ENCODE data around the gene SERGEF.
A peak's percentile ranks its signal among the peaks of the same experiment; 100 is the strongest.

SERGEF gene

DNA sequence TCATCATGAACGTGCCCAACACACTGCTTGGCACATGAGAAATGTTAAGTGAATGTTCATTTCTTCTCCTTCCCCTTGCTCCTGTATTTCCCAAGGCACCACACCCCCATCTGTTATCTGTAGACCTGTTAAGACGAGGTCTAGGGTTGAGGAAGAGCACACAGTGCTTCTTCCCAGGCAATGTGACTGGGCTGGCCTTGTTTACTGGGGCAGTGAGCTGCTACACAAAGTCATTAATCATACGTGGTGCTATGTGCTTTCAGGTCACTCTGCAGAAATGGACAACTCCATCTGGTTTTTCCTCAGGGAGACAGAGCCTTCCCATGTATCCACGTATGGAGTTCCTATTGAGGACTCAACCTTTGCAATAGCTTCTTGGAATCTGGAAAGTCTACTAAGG, 159.6 kb downstream of the SERGEF start:
- H3K56ac ChIP-seq (ENCODE audit: low read length), result no peak overlapping the region
- no peak overlapping the region for H3K18ac ChIP-seq (ENCODE audit: low read length)
- WGBS (ENCODE audit: extremely low coverage, insufficient coverage, low lambda C conversion rate), result no CpG with 5 or more reads among the region's 4 CpGs
- no peaks in the 10 kb centered on the region for H3K36me3 ChIP-seq (ENCODE audit: control insufficient read depth, insufficient read depth, low read length)
- H2AK5ac ChIP-seq (ENCODE audit: low read length), result no peak overlapping the region
- H3K27ac ChIP-seq (ENCODE audit: low read depth, low read length), result no peak overlapping the region
- H3K4me1 ChIP-seq (ENCODE audit: control insufficient read depth, low read depth, low read length), result no peaks in the 10 kb centered on the region
- H3K27me3 ChIP-seq (ENCODE audit: insufficient read depth, low read length, poor library complexity), result no peaks in the 10 kb centered on the region
- H3K23ac ChIP-seq (ENCODE audit: low read length), result no peak overlapping the region
- no peak overlapping the region for H2BK120ac ChIP-seq (ENCODE audit: low read depth, low read length)
- no peak overlapping the region for H4K8ac ChIP-seq (ENCODE audit: low read depth, low read length)
- H3K4me2 ChIP-seq (ENCODE audit: low read length), result no peak overlapping the region
- H3K4ac ChIP-seq (ENCODE audit: low read depth, low read length), result no peak overlapping the region
- no peaks in the 10 kb centered on the region for H3K79me2 ChIP-seq (ENCODE audit: control insufficient read depth, insufficient read depth, low read length)
- no peak overlapping the region for H3K9ac ChIP-seq (ENCODE audit: low read length)
- H2BK15ac ChIP-seq (replicated peaks; ENCODE audit: low read depth), result no peak overlapping the region
- no peaks in the 10 kb centered on the region for H3K79me1 ChIP-seq (ENCODE audit: low read length)
- no peak overlapping the region for H2BK5ac ChIP-seq (ENCODE audit: low read length)
- no peak overlapping the region for H3K4me3 ChIP-seq (ENCODE audit: low read length)
- H4K5ac ChIP-seq (ENCODE audit: low read length), result no peak overlapping the region
- no peak for DNase-seq

DNA sequence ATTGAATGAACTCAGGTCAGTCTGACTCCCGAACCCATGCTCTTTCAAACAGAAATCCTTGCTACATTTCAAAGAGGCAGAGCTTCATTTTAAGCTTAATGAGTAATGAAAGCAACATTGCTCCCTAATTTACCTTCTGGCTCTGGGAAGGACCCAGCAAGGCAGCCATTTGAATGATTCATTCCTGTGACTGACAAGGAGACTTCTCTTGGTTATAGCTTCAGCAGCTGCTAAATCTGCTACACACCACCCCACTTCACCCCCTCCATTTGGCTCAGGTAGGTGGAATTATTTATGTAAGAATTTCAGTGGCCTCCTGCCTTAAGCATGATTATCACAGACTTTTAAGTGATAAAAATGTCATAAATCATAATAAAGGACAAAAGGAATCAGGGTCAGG, 160.6 kb downstream of the SERGEF start:
- Histone ChIP-seq H2BK5ac (ENCODE audit: low read length) (no peak overlapping the region), H2AK5ac (ENCODE audit: low read length) (no peak overlapping the region), H2BK120ac (ENCODE audit: low read depth, low read length) (no peak overlapping the region), H3K4me2 (ENCODE audit: low read length) (no peak overlapping the region), H3K79me1 (ENCODE audit: low read length) (no peaks in the 10 kb centered on the region), H3K4me3 (ENCODE audit: low read length) (no peak overlapping the region), H3K23ac (ENCODE audit: low read length) (no peak overlapping the region), H3K4ac (ENCODE audit: low read depth, low read length) (no peak overlapping the region), H3K36me3 (ENCODE audit: control insufficient read depth, insufficient read depth, low read length) (no peaks in the 10 kb centered on the region), H3K56ac (ENCODE audit: low read length) (no peak overlapping the region), H4K5ac (ENCODE audit: low read length) (no peak overlapping the region), H4K8ac (ENCODE audit: low read depth, low read length) (no peak overlapping the region), H3K4me1 (ENCODE audit: control insufficient read depth, low read depth, low read length) (no peaks in the 10 kb centered on the region), H3K9ac (ENCODE audit: low read length) (no peak overlapping the region), H2BK15ac (replicated peaks; ENCODE audit: low read depth) (no peak overlapping the region), H3K18ac (ENCODE audit: low read length) (no peak overlapping the region), H3K27me3 (ENCODE audit: insufficient read depth, low read length, poor library complexity) (no peaks in the 10 kb centered on the region), H3K79me2 (ENCODE audit: control insufficient read depth, insufficient read depth, low read length) (no peaks in the 10 kb centered on the region), H3K27ac (ENCODE audit: low read depth, low read length) (no peak overlapping the region)
- WGBS (ENCODE audit: extremely low coverage, insufficient coverage, low lambda C conversion rate), result no CpG with 5 or more reads among the region's 1 CpG
- DNase-seq, result no peak

DNA sequence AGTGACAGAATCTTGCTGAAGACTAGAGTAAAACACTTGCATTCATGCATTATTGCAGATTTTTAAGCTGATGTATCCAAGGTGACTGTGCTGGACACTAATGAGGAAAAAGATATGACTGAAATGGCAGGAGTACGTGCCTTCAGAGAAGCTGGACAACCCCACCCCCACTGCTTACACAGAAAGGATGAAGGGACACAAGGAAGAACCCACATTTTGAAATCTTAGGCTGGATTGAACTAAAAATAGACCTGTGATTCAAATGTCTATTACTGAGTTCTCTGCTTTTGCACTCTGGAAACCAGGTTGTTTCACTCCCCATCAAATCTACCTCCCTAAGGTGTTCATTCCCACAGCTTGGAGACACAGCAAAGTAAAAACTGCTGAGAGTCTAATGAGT, 161.2 kb downstream of the SERGEF start:
- H2BK120ac ChIP-seq (ENCODE audit: low read depth, low read length), result no peak overlapping the region
- no CpG with 5 or more reads among the region's 1 CpG for WGBS (ENCODE audit: extremely low coverage, insufficient coverage, low lambda C conversion rate)
- no peaks in the 10 kb centered on the region for H3K36me3 ChIP-seq (ENCODE audit: control insufficient read depth, insufficient read depth, low read length)
- no peak overlapping the region for H3K18ac ChIP-seq (ENCODE audit: low read length)
- no peaks in the 10 kb centered on the region for H3K79me1 ChIP-seq (ENCODE audit: low read length)
- no peak overlapping the region for H3K9ac ChIP-seq (ENCODE audit: low read length)
- H4K5ac ChIP-seq (ENCODE audit: low read length), result no peak overlapping the region
- no peak overlapping the region for H3K4ac ChIP-seq (ENCODE audit: low read depth, low read length)
- no peak overlapping the region for H3K23ac ChIP-seq (ENCODE audit: low read length)
- DNase-seq, result no peak
- H2AK5ac ChIP-seq (ENCODE audit: low read length), result no peak overlapping the region
- no peaks in the 10 kb centered on the region for H3K27me3 ChIP-seq (ENCODE audit: insufficient read depth, low read length, poor library complexity)
- no peaks in the 10 kb centered on the region for H3K79me2 ChIP-seq (ENCODE audit: control insufficient read depth, insufficient read depth, low read length)
- H3K4me3 ChIP-seq (ENCODE audit: low read length), result no peak overlapping the region
- no peak overlapping the region for H3K4me2 ChIP-seq (ENCODE audit: low read length)
- H4K8ac ChIP-seq (ENCODE audit: low read depth, low read length), result no peak overlapping the region
- no peak overlapping the region for H2BK15ac ChIP-seq (replicated peaks; ENCODE audit: low read depth)
- no peak overlapping the region for H3K27ac ChIP-seq (ENCODE audit: low read depth, low read length)
- H3K4me1 ChIP-seq (ENCODE audit: control insufficient read depth, low read depth, low read length), result no peaks in the 10 kb centered on the region
- H2BK5ac ChIP-seq (ENCODE audit: low read length), result no peak overlapping the region
- no peak overlapping the region for H3K56ac ChIP-seq (ENCODE audit: low read length)

DNA sequence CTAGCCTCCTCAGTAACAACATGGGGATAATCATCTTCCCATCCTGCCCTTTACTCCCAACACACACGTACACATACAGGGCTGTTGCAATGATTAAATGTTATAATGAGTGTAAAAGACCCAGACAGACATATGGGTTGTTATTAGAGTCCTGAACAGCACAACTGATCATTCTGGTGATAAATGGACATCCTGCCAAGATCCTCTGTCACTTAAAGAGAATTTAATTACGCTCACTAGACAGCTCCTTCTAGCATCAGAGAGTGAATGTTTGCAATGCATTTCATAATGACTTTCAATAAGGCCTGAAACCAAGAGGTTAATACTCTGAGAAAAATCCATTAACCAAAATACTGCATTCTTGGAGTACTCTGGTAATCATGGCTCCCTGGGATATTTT, 162.5 kb downstream of the SERGEF start:
- Histone ChIP-seq H3K4me1 (ENCODE audit: control insufficient read depth, low read depth, low read length) (no peaks in the 10 kb centered on the region), H3K79me2 (ENCODE audit: control insufficient read depth, insufficient read depth, low read length) (no peaks in the 10 kb centered on the region), H3K4me2 (ENCODE audit: low read length) (no peak overlapping the region), H3K4me3 (ENCODE audit: low read length) (no peak overlapping the region), H3K18ac (ENCODE audit: low read length) (no peak overlapping the region), H3K36me3 (ENCODE audit: control insufficient read depth, insufficient read depth, low read length) (no peaks in the 10 kb centered on the region), H2BK5ac (ENCODE audit: low read length) (no peak overlapping the region), H4K8ac (ENCODE audit: low read depth, low read length) (no peak overlapping the region), H3K27me3 (ENCODE audit: insufficient read depth, low read length, poor library complexity) (no peaks in the 10 kb centered on the region), H2BK120ac (ENCODE audit: low read depth, low read length) (no peak overlapping the region), H4K5ac (ENCODE audit: low read length) (no peak overlapping the region), H3K9ac (ENCODE audit: low read length) (no peak overlapping the region), H2AK5ac (ENCODE audit: low read length) (no peak overlapping the region), H3K27ac (ENCODE audit: low read depth, low read length) (no peak overlapping the region), H2BK15ac (replicated peaks; ENCODE audit: low read depth) (no peak overlapping the region), H3K4ac (ENCODE audit: low read depth, low read length) (no peak overlapping the region), H3K56ac (ENCODE audit: low read length) (no peak overlapping the region), H3K23ac (ENCODE audit: low read length) (no peak overlapping the region), H3K79me1 (ENCODE audit: low read length) (no peaks in the 10 kb centered on the region)
- no CpG with 5 or more reads among the region's 2 CpGs for WGBS (ENCODE audit: extremely low coverage, insufficient coverage, low lambda C conversion rate)
- DNase-seq, result no peak

DNA sequence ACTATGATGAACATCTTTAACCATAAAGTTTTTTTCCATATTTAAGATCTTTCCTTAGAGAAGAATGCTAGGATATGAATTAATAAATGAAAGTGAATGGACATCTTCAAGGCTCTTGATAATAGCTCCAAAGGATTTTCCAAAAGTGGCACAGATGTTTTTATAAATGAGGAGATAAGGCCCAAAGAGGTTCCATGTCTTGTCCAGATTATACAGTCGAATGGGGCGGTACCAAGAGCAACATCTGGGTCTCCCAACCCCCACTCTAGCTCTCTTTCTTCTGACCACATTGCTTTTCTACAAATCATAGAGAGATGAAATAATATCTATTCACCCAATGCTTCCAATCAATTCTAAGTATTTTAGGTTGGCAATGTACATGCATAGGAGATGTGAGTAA, 164.1 kb downstream of the SERGEF start:
- no peak for DNase-seq
- H3K4ac ChIP-seq (ENCODE audit: low read depth, low read length), result no peak overlapping the region
- H2AK5ac ChIP-seq (ENCODE audit: low read length), result no peak overlapping the region
- H2BK15ac ChIP-seq (replicated peaks; ENCODE audit: low read depth), result no peak overlapping the region
- H3K27me3 ChIP-seq (ENCODE audit: insufficient read depth, low read length, poor library complexity), result no peaks in the 10 kb centered on the region
- no peak overlapping the region for H3K23ac ChIP-seq (ENCODE audit: low read length)
- no peaks in the 10 kb centered on the region for H3K79me2 ChIP-seq (ENCODE audit: control insufficient read depth, insufficient read depth, low read length)
- no peak overlapping the region for H2BK120ac ChIP-seq (ENCODE audit: low read depth, low read length)
- H3K4me3 ChIP-seq (ENCODE audit: low read length), result no peak overlapping the region
- H3K4me1 ChIP-seq (ENCODE audit: control insufficient read depth, low read depth, low read length), result no peaks in the 10 kb centered on the region
- H4K5ac ChIP-seq (ENCODE audit: low read length), result no peak overlapping the region
- H4K8ac ChIP-seq (ENCODE audit: low read depth, low read length), result no peak overlapping the region
- H3K79me1 ChIP-seq (ENCODE audit: low read length), result no peaks in the 10 kb centered on the region
- H3K27ac ChIP-seq (ENCODE audit: low read depth, low read length), result no peak overlapping the region
- no peak overlapping the region for H2BK5ac ChIP-seq (ENCODE audit: low read length)
- no CpG with 5 or more reads among the region's 2 CpGs for WGBS (ENCODE audit: extremely low coverage, insufficient coverage, low lambda C conversion rate)
- no peak overlapping the region for H3K4me2 ChIP-seq (ENCODE audit: low read length)
- H3K56ac ChIP-seq (ENCODE audit: low read length), result no peak overlapping the region
- no peak overlapping the region for H3K18ac ChIP-seq (ENCODE audit: low read length)
- no peak overlapping the region for H3K9ac ChIP-seq (ENCODE audit: low read length)
- no peaks in the 10 kb centered on the region for H3K36me3 ChIP-seq (ENCODE audit: control insufficient read depth, insufficient read depth, low read length)

DNA sequence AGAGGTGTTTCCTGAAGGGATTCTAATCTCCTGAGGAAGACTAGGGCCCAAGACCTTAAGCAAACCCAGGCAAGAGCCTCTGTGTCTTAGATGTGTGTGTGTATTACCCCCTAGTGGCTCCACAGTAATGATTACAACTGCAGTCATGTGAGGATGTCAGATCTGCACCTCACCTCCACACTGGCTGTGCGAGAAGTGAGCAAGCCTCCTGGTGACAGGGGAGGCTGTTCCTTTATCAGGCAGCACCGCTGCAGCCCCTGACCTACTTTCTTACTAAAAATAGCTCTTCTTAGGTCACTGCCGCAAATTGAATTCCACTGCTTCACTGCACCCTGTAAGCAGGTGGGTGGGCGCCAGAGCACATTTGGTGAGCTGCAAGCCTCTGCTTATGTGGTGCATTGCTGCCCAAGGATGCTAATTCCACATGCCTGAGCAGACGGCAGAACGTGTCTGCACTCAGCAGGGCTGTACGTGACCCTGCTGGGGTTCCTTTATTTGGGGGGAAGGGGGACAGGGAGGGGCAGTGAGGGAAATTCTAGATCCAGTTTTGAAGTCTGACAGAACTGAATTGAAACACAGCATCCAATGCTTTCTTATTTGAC, 165.9 kb downstream of the SERGEF start:
- Histone ChIP-seq H3K4me1 (ENCODE audit: control insufficient read depth, low read depth, low read length) (no peaks in the 10 kb centered on the region), H3K4me2 (ENCODE audit: low read length) (no peak overlapping the region), H3K56ac (ENCODE audit: low read length) (no peak overlapping the region), H2BK15ac (replicated peaks; ENCODE audit: low read depth) (no peak overlapping the region), H3K4ac (ENCODE audit: low read depth, low read length) (no peak overlapping the region), H4K8ac (ENCODE audit: low read depth, low read length) (no peak overlapping the region), H3K36me3 (ENCODE audit: control insufficient read depth, insufficient read depth, low read length) (no peaks in the 10 kb centered on the region), H2BK120ac (ENCODE audit: low read depth, low read length) (no peak overlapping the region), H2AK5ac (ENCODE audit: low read length) (no peak overlapping the region), H4K5ac (ENCODE audit: low read length) (no peak overlapping the region), H3K9ac (ENCODE audit: low read length) (no peak overlapping the region), H3K79me1 (ENCODE audit: low read length) (no peaks in the 10 kb centered on the region), H3K18ac (ENCODE audit: low read length) (no peak overlapping the region), H3K23ac (ENCODE audit: low read length) (no peak overlapping the region), H3K4me3 (ENCODE audit: low read length) (no peak overlapping the region), H3K27ac (ENCODE audit: low read depth, low read length) (no peak overlapping the region), H2BK5ac (ENCODE audit: low read length) (no peak overlapping the region), H3K27me3 (ENCODE audit: insufficient read depth, low read length, poor library complexity) (no peaks in the 10 kb centered on the region), H3K79me2 (ENCODE audit: control insufficient read depth, insufficient read depth, low read length) (no peaks in the 10 kb centered on the region)
- WGBS (ENCODE audit: extremely low coverage, insufficient coverage, low lambda C conversion rate), result no CpG with 5 or more reads among the region's 7 CpGs
- peak; percentile 39 for DNase-seq

Measured in mesendoderm (in vitro differentiated cells).